ENCODE results near the gene JSRP1.

GRCh38 chr19:2271234-2272103 lies 15.3 kb upstream of the JSRP1 start:
- TF ChIP-seq CTCF (IDR thresholded peaks at IDR 0.05; ENCODE audit: poor library complexity, severe bottlenecking), result no peak
- TF ChIP-seq REST (IDR thresholded peaks at IDR 0.05; ENCODE audit: borderline replicate concordance), result no peak
- no peak for TF ChIP-seq RAD21 (conservative IDR thresholded peaks at IDR 0.05)
- no peak for TF ChIP-seq EZH2 (IDR thresholded peaks at IDR 0.05; ENCODE audit: borderline replicate concordance, insufficient read depth, low read length, poor library complexity, severe bottlenecking)
- no peak for TF ChIP-seq POLR2AphosphoS5 (IDR thresholded peaks at IDR 0.05)

Data from neural cell (in vitro differentiated cells).